GM18867 (cell line): Measurements from ENCODE around the gene NUMB.

Source experiments
- ATAC-seq: cut with Tn5 transposase; IDR thresholded peaks from one replicate; pipeline ENCODE4 v1.9.1; 2021; ENCODE audit warnings: mild to moderate bottlenecking, moderate library complexity; ENCODE audit not compliant: unreplicated experiment

Gene NUMB

DNA sequence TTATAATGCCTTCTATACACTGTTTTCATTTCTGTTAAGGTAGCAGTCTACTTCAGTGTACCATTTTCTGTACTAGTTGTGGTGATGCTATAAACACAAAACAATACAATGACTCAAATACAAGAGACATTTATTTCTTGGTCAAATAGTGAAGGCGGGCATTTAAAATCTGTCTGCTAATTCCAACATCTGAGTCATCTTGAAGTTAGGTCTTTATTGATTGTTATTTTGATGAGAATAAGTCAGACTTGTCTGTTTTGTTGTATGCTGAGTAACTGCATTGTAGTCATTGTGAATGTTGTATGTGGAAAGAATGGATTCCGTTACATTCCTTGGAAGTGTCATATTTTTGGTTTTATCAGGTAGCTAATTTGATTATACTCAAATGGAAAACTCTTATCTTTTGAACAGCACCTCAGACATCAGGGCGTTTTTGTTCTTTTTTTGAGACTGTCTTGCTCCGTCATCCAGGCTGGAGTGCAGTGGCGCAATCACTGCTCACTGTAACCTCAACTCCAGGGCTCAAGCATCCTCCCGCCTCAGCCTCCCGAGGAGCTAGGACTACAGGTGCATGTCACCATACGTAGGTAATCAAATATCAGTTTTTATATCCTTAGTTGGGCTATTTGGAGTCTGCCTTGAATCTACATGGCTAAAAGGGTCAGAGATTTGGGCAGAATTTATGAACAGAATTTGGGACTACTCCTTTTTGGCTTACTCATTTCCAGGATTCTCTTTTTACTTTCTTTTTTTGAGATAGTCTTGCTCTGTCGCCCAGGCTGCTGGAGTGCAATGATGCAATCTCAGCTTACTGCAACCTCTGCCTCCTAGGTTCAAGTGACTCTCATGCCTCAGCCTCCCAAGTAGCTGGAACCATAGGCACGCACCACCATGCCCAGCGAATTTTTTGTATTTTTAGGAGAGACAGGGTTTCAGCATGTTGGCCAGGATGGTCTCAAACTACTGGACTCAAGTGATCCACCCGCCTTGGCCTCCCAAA lies 164.3 kb downstream of the NUMB start:
- ATAC-seq, result no peak

GRCh38 chr14:73290279-73290678 lies 168.1 kb downstream of the NUMB start:
- ATAC-seq, result peak; percentile 75

- no peak for ATAC-seq
Measured at GRCh38 chr14:73289729-73290128, 168.6 kb downstream of the NUMB start.

GRCh38 chr14:73289308-73289707 lies 169.0 kb downstream of the NUMB start:
- ATAC-seq, result no peak

- no peak for ATAC-seq
Measured at GRCh38 chr14:73287071-73287470, 171.3 kb downstream of the NUMB start.

DNA sequence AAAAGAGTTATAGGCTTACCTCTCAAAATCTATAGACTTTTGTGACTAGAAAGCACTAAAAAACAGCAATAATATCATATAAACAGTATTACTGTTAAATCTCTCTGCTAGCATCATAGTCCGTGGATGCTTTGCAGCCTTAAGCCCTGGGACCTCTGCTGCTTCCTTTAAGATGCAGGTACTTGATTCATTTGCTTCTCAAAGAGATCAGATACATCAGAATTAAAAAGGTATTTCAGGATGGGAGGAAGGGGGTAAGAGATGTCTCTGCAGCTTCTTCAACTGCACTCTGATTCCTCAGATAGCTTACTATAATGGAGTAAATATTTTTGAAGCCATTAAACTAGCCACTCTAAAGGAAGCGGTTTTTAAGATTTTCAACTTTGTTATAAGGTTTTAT lies 171.7 kb downstream of the NUMB start:
- ATAC-seq, result no peak

DNA sequence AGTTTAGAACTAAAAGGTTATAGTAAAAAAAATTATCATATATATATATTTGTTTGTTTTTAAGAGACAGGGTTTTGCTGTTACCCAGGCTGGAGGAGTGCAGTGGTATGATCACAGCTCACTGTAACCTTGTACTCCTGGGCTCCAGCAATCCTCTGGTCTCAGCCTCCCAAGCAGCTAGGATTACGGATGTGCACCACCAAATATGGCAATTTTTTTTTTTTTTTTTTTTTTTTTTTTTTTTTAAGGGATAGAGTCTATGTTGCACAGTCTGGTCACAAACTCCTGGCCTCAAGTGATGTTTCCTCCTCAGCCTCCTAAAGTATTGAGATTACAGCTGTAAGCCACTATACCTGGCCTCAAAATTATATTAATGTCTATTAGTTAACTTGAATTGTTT lies 172.4 kb downstream of the NUMB start:
- no peak for ATAC-seq

DNA sequence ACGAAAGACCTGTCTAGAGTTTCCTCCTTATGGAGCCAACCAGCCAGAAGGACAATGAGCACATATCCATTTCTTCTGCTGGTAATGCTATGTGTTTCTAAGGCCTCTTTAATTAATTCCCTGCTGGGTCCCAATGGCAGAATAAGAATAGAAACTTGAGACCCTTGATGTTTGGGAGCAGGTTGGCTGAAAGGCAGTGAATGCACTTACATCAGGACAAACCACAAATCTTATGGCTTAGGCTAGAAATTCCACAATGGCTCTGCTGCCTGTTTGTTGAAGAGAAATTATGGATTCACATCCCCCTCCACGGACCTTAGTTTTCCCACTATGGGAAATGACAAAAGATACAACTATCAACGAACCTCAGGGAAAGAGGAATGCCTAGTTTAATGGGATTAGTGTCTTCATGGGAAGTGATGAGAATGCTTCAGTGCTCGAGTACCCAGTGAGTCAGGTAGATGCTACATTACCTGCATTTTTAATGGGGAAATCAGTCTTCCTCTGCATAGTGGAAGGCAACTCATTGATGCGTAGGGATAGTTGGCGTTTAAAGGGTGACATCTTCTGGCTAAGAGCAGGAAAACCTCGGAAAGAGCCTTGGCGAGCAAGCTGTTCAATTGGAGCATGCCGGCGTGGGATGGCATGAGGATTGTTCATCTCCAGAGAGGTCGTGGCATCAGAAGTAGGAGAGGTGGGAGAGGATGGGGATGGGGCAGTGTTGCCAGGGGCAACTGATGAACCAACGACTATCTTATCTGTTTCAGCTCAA lies 174.6 kb downstream of the NUMB start:
- ATAC-seq, result no peak

GRCh38 chr14:73280903-73281302 lies 177.4 kb downstream of the NUMB start:
- ATAC-seq, result no peak

GRCh38 chr14:73277376-73277775 lies 181.0 kb downstream of the NUMB start:
- ATAC-seq, result no peak

GRCh38 chr14:73276836-73277235 lies 181.5 kb downstream of the NUMB start:
- ATAC-seq, result no peak

GRCh38 chr14:73273799-73274198 lies 184.5 kb downstream of the NUMB start:
- no peak for ATAC-seq

GRCh38 chr14:73272393-73272792 lies 186.0 kb downstream of the NUMB start:
- no peak for ATAC-seq

DNA sequence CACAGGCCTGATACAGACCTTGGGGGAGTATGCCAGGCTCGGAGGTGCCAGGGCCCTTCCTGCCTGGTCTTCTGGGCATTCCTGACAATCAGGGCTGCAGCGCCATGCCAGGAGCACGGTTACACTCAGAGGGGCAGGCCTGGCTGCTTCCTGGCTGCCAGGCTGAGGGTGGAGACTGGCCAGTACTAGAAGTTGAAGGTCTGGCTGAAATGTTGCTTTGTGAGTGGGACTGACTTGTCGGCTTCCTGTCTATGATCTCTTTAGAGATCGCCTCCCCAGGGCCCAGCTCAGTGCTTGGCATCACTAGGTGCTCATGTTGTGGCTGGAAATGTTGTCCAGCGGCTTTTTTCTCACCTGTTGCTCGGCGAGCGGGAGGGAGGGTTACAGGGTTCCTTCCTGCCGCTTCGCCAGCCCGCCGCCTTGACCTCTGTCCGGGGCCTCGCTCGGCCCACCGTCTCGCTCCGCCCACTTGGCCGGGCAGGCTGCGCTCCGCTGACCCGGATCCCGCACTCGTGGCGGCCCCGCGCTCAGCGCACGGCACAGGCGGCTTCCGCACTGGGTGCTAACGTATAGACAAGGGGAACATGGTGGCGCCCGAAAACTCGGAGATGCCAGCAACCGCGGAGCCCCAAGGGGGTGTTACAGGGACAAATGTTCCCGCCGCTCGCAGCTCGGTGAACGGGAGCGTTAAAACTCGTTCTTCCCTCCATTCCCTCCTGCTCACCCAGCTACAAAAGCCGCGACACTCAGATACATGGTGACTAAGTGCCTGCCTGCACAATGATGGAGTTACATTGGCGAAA lies 188.4 kb downstream of the NUMB start:
- peak; percentile 71 for ATAC-seq

- ATAC-seq, result no peak
Measured at GRCh38 chr14:73267474-73267873, 190.9 kb downstream of the NUMB start.

DNA sequence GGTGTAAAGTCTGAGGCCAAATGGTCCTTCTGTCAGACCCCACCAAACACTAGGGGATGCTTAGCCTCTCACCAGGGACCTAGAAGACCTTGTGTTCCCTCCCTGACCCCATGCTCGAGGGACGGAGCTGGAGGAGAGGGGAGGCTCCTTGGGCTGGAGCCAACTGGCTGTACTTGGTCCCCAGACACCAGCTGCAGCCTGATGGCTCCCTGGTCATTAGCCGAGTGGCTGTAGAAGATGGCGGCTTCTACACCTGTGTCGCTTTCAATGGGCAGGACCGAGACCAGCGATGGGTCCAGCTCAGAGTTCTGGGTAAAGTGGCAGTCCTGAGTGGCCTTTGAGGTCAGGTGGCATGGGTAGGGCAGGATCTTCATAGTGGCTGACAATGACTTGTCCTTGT lies 192.0 kb downstream of the NUMB start:
- ATAC-seq, result no peak

DNA sequence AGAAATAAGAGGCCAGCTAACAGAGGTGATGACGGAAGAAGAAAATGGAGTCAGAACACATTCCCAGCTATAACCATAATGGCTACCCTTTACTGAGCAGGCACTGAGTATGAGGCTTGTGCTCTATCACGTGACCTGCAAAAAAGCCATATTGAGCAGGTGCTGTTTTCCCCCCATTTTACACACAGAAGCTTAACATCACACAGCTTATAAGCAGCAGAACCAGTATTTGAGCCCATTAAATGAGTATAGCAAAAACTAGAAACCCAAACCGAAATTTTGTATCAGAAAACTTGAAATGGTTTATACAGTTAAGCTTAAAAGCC lies 192.7 kb downstream of the NUMB start:
- no peak for ATAC-seq

DNA sequence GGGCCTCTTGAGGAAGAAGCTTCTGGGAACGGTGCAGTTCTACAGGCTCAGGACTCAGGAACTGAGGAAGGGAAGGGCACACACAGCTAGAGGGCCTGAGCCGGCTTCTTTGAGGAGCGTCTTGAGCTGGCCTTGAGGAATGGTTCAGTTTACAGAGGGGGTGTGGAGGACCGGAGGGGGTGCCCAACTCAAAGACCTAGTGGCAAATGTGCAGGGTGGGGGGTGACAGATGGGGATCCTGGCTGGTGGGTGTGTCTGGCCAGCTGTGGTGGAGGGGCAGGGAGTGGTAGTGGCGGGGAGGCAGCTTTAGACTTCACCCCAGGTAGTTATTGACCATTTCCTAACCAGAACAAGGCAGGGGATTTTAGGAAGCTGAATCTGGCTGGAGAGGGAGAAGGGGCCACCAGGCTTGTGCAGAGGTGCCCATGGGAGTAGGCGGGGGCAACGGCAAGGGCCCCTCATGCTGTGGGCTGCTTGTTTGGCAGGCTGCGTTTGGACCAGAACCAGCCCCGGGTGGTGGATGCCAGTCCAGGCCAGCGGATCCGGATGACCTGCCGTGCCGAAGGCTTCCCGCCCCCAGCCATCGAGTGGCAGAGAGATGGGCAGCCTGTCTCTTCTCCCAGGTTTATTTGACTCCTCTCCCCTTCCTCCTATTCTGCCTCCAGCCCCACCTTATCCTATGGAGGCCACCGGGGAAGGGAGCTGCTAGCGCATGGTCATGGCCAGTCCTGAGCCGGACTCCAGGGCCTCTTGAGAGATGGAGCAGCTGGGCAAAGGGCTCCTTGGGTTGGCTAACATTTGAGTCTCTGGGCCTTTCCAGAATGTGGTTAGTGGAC lies 193.2 kb downstream of the NUMB start:
- no peak for ATAC-seq

DNA sequence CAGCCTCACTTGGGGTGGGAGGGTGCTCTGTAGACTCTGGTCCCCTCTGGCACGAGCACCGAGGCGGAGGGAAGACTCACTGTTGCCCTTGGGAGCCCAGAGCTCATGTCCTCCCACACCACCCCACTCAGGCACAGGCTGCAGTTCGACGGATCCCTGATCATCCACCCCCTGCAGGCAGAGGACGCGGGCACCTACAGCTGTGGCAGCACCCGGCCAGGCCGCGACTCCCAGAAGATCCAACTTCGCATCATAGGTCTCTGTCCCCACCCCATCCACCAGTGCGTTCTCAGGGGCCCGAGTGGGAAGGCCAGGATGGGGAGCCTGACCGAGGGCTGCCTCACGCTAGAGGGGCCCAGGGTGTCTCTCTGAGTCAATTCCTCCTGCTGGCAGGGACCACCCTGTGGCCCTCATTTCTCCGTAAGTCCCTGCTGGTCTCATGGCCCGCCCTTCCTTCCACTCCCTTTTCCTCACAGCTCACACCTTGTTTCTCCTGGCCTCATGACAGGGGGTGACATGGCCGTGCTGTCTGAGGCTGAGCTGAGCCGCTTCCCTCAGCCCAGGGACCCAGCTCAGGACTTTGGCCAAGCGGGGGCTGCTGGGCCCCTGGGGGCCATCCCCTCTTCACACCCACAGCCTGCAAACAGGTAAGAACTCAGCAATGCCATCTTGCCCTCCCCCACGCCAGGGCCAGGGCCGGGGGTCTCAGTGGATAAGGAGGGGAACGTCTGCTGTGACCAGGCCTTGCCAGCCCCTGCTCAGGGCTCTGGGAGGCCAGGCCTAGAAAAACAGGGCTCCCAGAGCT lies 194.1 kb downstream of the NUMB start:
- no peak for ATAC-seq

GRCh38 chr14:73263606-73264005 lies 194.7 kb downstream of the NUMB start:
- ATAC-seq, result no peak
